HUDEP-2 (cell line): ENCODE measurements around the gene FOXD4L1.
"Not testable (repeated sequence)": the region's sequence is repeated elsewhere in the genome, so short reads cannot be mapped to it uniquely, and the experiment has no call there.

ENCODE experiments used
- DNase-seq, 76 experiments: peaks; one replicate each; lab custom pipeline; 2025; ENCODE audit not compliant: unreplicated experiment in 76 of 76; lab: John Stamatoyannopoulos, UW

The FOXD4L1 gene

DNA sequence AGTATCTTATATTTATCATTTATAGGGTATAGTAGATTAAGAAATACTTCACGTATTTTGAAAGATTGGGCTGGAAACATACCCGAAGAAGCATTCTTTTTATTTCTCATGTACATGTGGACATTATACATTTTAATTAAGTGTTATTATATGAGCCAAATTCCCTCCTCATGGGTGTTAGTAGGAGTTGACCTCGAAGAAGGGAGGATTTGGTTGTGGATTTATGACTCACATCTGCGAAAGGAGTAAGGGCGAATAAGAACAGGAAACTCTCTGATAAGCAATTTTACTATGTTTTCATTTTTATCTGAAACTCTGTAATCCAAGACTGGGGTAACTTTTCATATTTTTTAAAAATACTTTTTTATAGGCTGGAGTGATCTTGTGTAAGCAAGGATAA lies 23.0 kb downstream of the FOXD4L1 start:
- DNase-seq, result not testable (repeated sequence)

DNA sequence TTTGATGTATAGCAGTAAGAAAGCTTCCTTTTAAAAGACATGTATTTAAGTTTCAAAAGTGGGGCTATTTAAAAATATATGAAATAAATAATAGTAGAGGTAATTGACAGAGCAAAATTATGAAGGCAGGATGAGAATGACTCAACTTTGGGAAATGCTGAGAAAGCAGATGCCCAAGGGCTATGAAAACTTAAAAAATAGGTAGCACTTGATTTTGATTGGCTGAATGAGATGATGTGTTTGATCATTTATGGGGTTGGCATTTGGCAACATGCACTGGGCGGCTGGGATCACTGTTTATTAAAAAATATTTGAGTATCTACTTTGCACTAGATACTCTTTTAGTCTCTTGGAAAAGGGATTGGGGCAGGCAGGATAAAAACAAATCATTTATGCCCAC lies 26.5 kb downstream of the FOXD4L1 start:
- DNase-seq, result not testable (repeated sequence)

DNA sequence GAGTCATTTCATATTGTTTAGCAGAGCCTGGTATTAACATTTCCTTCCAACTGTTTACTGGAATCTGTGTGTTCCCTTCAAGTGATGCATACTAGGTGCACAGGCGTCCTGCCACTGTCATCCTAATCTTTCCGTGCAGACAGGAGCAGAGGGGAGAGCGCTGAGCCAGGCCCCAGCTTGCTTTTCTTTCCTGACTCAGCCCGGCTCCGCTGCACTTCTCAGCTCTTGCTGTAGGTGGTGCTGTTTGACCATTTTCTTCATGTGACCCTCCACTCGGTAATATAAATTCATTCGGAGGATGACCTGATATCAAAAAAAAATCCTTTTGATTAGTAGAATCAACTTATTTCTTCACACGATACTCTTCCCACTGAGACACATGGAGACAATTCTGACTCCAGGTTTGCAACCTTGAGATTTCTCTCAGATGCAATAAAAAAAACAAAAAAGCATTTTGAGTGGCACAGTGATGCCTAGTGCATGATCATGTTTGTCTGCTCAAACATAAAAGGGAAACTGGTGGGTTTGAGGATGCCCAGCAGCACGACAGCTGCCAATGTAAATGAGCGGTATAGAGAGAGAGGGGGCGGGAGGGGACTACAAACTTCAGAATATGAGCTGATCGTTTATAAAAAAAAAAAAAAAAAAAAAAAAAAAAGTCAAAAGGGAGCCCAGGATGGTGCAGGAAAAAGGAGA lies 29.0 kb downstream of the FOXD4L1 start:
- DNase-seq, result not testable (repeated sequence)

DNA sequence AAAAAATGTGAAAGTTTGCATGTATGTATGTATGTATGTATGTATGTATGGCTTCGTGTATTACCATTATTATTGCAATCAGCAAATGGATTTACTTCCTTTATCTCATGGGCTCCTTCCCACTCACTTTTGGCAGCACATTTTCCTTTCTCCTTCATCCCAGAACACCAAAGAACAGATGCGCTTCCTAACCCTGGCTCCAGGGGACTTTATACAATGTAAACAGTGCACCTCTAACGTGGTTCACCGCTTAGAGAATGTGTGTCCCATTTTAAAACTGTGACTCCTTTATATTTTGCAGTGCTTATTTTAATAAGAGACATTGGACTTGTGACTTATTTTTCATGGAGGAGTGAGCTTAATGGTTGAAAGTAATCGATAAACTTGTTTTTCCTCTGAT lies 29.7 kb downstream of the FOXD4L1 start:
- DNase-seq, result not testable (repeated sequence)

DNA sequence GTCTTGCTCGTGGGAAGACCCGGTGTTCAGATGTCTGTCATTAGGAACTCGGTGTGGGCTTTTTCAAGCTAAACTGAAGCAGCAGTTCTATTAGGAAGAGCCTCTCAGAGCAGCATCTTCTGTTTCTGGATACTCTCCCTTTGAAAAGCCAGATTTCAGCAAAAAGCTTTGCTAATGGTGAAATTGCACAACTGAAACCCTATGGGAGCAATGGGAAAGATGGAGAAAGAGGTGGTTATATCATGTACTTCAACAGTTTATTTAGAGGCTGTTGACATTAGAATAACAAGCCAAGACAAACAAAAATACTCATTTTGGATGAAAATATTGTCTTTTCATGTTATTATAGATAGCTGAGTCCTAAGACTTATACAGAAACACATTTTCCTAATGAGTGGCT lies 30.4 kb downstream of the FOXD4L1 start:
- not testable (repeated sequence) for DNase-seq

DNA sequence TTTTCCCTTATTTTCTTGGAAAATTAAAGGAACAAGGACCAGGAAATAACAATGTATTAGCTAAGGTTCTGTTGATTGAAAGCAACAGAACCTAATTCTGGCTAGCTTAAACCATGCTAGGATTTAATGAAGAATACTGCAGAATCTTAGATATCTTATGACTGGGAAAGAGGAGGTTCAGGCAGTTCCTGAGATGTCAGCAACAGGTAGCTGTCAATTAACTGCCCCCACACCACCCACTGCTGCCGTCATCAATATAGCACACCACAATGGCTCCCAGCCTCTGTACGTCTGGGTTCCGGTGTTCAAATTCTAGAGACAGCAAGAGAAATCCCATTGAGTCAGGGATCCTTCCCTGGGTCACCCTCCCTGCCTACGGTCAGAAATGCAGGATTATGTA lies 34.5 kb downstream of the FOXD4L1 start:
- DNase-seq, result not testable (repeated sequence)

DNA sequence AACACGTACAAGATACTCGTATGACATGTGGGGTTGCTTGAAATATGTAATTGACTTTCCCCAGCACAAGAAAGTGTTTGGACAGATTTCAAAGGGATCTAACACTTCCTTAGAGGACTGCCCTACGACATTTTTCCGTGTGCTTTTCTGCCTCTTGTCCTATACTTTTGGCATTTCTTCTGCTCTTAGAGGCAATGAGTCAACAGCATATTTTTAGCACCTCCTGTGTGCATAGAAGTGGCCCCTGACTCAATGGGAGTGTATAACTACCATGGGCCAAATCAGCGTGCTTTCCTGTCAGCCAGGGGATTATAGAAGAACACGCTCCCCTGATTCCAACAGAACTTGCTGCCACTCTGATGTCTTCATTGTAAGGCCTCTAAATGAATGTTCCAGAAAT lies 38.1 kb downstream of the FOXD4L1 start:
- DNase-seq, result not testable (repeated sequence)

DNA sequence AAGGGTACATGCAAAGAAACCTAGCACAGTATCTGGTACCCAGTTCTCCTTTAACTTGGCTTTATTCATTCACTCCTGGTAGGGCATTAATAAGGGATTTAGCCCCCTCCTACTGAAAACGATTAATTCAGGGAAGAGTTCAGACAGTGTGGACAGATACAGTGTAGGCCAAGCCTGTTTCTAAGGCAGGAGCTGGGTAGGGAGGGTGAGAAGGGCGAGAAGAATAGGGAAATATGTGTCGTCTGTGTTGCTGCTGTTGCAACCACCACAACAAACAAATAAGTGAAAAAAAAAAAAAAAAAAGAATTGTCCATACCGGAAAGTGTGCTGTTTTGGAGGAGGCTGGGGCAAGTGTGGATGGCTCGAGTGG lies 42.4 kb downstream of the FOXD4L1 start:
- DNase-seq, result not testable (repeated sequence)

DNA sequence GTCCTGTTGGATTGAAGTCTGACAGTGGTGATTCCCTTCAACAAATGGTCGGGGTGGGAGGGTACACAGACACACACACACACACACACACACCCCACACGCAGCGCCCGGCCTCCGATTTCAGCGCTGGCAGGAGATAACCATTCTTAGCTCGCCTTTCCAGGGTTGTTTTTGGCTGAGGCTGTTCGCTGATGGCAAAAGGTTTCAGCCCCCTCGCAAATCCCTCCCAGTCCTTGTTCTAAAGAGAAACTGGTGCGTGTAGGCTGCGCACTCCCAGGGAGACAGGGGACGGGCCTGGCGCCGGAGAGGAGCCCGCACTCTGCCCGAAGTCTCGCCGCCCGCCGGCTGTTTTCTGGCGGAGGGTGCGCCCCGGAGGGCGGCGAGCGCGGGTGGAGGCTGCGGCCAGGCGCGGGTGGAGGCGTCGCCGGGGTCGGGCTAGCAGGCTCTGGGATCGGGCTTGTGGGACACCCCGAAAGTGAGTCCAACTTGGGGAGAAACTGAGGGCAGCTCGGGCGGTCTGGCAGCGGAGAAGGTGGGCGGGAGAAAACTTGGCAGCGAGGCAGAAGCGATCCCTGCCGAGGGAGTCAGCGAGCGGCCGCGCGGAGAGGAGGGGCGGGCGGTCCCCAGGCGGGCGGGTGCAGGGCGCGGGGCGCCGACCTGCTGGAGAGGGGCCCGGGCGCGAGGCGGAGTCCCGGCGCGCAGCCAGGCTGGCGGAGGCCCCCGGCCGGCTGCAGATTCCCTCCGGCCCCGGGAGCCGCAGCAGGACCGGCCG lies 42.9 kb downstream of the FOXD4L1 start:
- not testable (repeated sequence) for DNase-seq

DNA sequence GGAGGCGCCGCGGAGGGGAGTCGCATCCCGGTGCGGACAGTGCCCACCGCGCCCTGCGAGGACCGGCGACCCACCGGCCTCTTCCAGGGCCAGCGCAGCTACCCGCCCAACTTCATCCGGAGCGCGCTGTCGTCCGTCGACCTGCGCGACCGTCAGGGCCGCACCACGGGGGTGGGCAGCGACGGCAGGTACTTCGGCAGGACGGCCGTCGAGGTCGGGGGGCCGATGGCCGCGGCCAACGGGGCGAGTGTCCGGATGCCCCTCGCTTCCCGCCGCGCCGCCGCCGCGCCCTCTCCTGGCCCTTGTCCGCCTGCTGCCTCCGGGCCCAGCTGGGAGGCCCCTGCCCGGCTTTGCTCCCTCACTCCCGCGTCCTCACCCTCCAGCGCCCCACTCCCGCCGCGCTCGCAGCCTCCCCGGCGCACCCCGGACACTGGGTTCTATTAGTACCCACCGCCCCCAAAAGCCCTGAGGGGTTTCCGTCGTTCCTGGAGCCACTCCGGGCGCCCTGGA lies 43.6 kb downstream of the FOXD4L1 start:
- not testable (repeated sequence) for DNase-seq

DNA sequence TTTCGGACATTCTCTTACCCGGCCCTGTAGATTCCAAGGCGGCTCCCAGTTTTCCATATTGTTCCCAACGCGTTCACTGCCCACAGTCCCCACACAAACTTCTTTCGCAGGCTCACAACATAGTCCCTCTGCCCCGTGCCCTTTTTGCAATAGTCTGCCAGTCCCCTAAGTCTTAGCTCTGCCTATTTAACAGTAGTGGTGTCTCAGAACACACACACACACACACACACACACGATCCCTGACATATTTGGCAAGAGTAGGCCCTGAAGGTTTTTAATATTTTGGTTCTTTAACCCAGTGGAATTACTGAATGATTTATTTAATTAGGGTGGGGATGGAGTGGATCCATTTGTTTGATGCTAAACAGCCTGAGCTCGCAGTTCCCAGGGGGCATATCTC lies 44.1 kb downstream of the FOXD4L1 start:
- not testable (repeated sequence) for DNase-seq
